DND-41 (cell line): ENCODE results near the gene DDX3X.
"Not testable (repeated sequence)": the region's sequence is repeated elsewhere in the genome, so short reads cannot be mapped to it uniquely, and the experiment has no call there.

Experiments used
- CTCF ChIP-seq: IDR thresholded peaks from 2 replicates; pipeline ENCODE4 v1.5.1; 2012; ENCODE audit warnings: borderline replicate concordance, low read length, moderate library complexity, mild to moderate bottlenecking; ENCODE audit not compliant: poor library complexity, severe bottlenecking; ENCODE audit errors: extremely low read depth
- EZH2 ChIP-seq: IDR thresholded peaks from 3 replicates; pipeline ENCODE4 v1.6.1; 2012; ENCODE audit warnings: borderline replicate concordance, low read depth, mild to moderate bottlenecking, moderate library complexity, low read length, inconsistent platforms; ENCODE audit not compliant: severe bottlenecking

- TF ChIP-seq CTCF, EZH2: not testable (repeated sequence)
These were observed 48.0 kb upstream of the DDX3X start for GRCh38 chrX:41285928-41286327.
